ENCODE results near the gene TMA16. TPM values are rescaled to one million over a fixed set of nuclear protein-coding genes. Genes with fewer than 3 reads are reported as not detected.

TMA16 gene
- total RNA-seq, 4 donors from 2014 or later = 11.2 to 49.6 (median 33.4) TPM

DNA sequence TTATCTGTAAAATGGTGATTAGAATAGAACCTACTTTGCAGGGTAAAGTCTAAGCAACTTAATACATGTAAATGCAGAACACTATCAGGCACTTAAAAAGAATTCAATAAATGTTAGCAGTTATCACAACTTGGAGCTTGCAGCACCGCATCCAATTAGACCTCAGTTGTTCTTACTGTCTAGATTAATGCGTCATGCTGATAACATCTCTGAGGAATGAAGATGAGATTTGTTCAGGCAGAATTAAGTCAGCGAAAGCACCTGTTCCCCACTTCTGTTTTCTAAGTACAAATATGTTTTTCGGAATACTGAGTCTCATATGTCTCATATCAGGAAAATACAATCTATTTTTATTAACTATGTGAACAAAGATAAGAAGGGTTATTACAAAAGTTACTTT is 58.7 kb downstream of the TMA16 start:
- no peak for DNase-seq
- no peak for TF ChIP-seq CTCF (IDR thresholded peaks at IDR 0.05)
- no peak for TF ChIP-seq POLR2A (IDR thresholded peaks at IDR 0.05)
- H3K36me3 ChIP-seq = no peaks in the 10 kb centered on the region
- H3K4me1 ChIP-seq = no peaks in the 10 kb centered on the region
- intact Hi-C loops (cut with DNase I; ENCODE audit: low total_unique reads) = no loop called here
- no peaks in the 10 kb centered on the region for H3K9me3 ChIP-seq
- H3K4me3 ChIP-seq = no peak overlapping the region
- H3K27me3 ChIP-seq = no peaks in the 10 kb centered on the region
- no peak overlapping the region for H3K27ac ChIP-seq

DNA sequence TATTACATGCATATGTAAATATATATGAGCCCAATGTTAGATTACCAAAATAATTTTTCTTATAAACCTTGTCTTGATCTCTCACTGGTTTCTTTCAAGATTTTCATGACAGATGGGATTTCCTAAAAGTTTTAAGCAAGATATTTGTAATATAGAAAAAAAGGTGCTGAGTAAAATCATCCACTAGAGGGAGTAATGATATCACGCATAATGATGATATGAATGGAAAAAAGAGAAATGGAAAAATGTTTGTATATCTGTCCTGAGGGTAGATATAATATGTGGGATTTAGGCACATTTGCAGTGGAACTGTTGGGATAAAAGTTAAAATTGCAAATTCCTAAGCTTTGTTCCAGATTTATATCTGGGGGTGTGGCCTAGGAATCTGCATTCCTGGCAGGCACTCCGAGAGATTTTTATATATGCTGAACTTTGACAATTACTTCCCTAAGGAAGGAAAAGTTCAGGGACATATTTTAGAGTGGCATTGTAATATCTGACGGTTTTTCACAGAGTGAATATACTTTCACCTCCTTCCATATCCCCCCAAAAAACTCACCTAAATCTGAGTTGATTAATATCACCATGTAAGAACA is 60.5 kb downstream of the TMA16 start:
- TF ChIP-seq CTCF (IDR thresholded peaks at IDR 0.05) (peak; percentile 19 to 40 (median 32)), POLR2A (IDR thresholded peaks at IDR 0.05) (no peak)
- Histone ChIP-seq H3K36me3 (no peaks in the 10 kb centered on the region), H3K4me3 (no peak overlapping the region), H3K27me3 (no peaks in the 10 kb centered on the region), H3K9me3 (no peaks in the 10 kb centered on the region), H3K27ac (no peak overlapping the region), H3K4me1 (no peaks in the 10 kb centered on the region)
- no peak for DNase-seq
- intact Hi-C loops (cut with DNase I; ENCODE audit: low total_unique reads) = no loop called here

DNA sequence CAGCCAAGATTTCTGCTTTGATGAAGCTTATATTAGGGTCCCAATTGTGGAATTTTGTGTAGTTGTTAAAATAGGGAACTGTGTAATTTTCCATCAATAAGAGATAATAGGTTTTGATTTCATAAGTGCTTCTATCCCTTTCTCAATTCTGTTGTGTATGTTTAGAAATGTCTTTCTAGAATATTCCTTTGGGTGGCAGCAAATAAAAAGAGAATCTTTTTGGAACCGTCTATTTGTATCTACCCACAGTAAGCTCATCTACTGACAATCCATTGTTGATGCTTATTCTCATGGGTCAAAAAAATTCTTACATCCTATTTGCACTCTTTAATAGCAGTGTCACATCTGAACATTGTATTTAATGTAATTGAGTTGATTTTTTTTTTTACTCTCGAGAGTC is 61.7 kb downstream of the TMA16 start:
- no peaks in the 10 kb centered on the region for H3K27me3 ChIP-seq
- no peaks in the 10 kb centered on the region for H3K4me1 ChIP-seq
- no peak for DNase-seq
- H3K27ac ChIP-seq = no peak overlapping the region
- no peaks in the 10 kb centered on the region for H3K36me3 ChIP-seq
- H3K9me3 ChIP-seq = no peaks in the 10 kb centered on the region
- no peak for TF ChIP-seq CTCF (IDR thresholded peaks at IDR 0.05)
- no peak for TF ChIP-seq POLR2A (IDR thresholded peaks at IDR 0.05)
- no peak overlapping the region for H3K4me3 ChIP-seq
- intact Hi-C loops (cut with DNase I; ENCODE audit: low total_unique reads) = no loop called here

DNA sequence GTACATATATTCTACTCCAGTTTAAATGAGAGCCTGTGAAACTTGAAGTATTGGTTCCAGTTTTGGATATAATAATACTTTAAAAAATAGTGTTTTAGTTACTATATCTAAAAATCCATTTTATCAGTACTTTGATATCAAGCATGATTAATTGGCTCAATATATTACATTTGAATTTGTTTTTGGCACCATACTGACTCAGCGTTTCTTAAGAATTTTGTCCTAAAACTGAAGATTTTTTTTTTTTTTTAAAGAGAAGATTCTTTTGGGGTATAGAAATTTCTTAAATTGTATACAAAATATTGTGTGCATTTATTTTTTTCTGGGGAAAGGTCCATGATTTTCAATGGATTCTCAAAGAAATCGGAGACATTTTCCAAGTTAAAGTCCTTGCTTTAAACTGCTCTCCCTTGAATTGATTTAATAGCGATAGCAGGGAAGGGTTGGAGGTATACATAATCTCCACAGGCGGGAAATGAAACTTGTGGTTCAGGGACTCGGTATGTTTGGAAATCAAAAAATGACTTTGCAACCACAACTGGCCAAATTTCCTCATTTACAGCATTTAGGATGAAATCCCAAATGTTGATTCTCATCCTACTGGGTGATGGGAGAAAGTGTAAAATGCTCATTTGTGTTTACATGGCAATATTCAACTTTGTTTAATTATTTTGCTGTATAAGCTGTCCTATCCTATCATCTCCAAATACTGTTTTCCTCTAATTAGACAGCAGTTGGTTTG is 62.3 kb downstream of the TMA16 start:
- TF ChIP-seq POLR2A (IDR thresholded peaks at IDR 0.05) = no peak
- TF ChIP-seq CTCF (IDR thresholded peaks at IDR 0.05) = no peak
- Histone ChIP-seq H3K4me3 (no peak overlapping the region), H3K4me1 (no peaks in the 10 kb centered on the region), H3K27me3 (no peaks in the 10 kb centered on the region), H3K36me3 (no peaks in the 10 kb centered on the region), H3K27ac (no peak overlapping the region), H3K9me3 (no peaks in the 10 kb centered on the region)
- no peak for DNase-seq
- intact Hi-C loops (cut with DNase I; ENCODE audit: low total_unique reads) = no loop called here

- H3K27ac ChIP-seq = no peak overlapping the region
- intact Hi-C loops (cut with DNase I; ENCODE audit: low total_unique reads) = no loop called here
- H3K9me3 ChIP-seq = no peaks in the 10 kb centered on the region
- H3K27me3 ChIP-seq = no peaks in the 10 kb centered on the region
- no peak for DNase-seq
- TF ChIP-seq POLR2A (IDR thresholded peaks at IDR 0.05) = no peak
- no peaks in the 10 kb centered on the region for H3K36me3 ChIP-seq
- H3K4me1 ChIP-seq = no peaks in the 10 kb centered on the region
- H3K4me3 ChIP-seq = no peak overlapping the region
Observed at GRCh38 chr4:163558539-163559044, 64.1 kb downstream of the TMA16 start.
